GM19025 (cell line): Measurements from ENCODE around the gene SLC6A6.
A peak's percentile ranks its signal among the peaks of the same experiment; 100 is the strongest.

Source experiments
- ATAC-seq: cut with Tn5 transposase; IDR thresholded peaks from one replicate; pipeline ENCODE4 v1.9.1; 2021; ENCODE audit warnings: mild to moderate bottlenecking, low read depth, moderate library complexity; ENCODE audit not compliant: unreplicated experiment

SLC6A6 gene

GRCh38 chr3:14371573-14372474, 30.6 kb upstream of the SLC6A6 start:
- peak; percentile 79 for ATAC-seq

- ATAC-seq: no peak
These were observed 29.8 kb upstream of the SLC6A6 start for GRCh38 chr3:14372587-14372986.

- ATAC-seq: no peak
These were observed 28.5 kb upstream of the SLC6A6 start for GRCh38 chr3:14373753-14374376.

GRCh38 chr3:14374444-14374883, 27.9 kb upstream of the SLC6A6 start:
- no peak for ATAC-seq

GRCh38 chr3:14375192-14375591, 27.2 kb upstream of the SLC6A6 start:
- no peak for ATAC-seq

GRCh38 chr3:14376348-14377043, 25.9 kb upstream of the SLC6A6 start:
- ATAC-seq: no peak

- no peak for ATAC-seq
These were observed 25.2 kb upstream of the SLC6A6 start for GRCh38 chr3:14377044-14377837.

GRCh38 chr3:14377838-14378169, 24.6 kb upstream of the SLC6A6 start:
- peak; percentile 56 for ATAC-seq

GRCh38 chr3:14378415-14378814, 24.0 kb upstream of the SLC6A6 start:
- ATAC-seq: no peak

- no peak for ATAC-seq
These were observed 22.6 kb upstream of the SLC6A6 start for GRCh38 chr3:14379843-14380242.

- ATAC-seq: no peak
These were observed 16.2 kb upstream of the SLC6A6 start for GRCh38 chr3:14386254-14386653.

GRCh38 chr3:14388201-14388600, 14.2 kb upstream of the SLC6A6 start:
- ATAC-seq: no peak

GRCh38 chr3:14389166-14389606, 13.2 kb upstream of the SLC6A6 start:
- no peak for ATAC-seq

GRCh38 chr3:14389716-14390115, 12.7 kb upstream of the SLC6A6 start:
- ATAC-seq: no peak

GRCh38 chr3:14391033-14391432, 11.4 kb upstream of the SLC6A6 start:
- ATAC-seq: no peak

- ATAC-seq: no peak
These were observed 10.2 kb upstream of the SLC6A6 start for GRCh38 chr3:14392231-14392630.

- no peak for ATAC-seq
These were observed 9.5 kb upstream of the SLC6A6 start for GRCh38 chr3:14392803-14393319.

- ATAC-seq: no peak
These were observed 8.8 kb upstream of the SLC6A6 start for GRCh38 chr3:14393440-14394106.

- ATAC-seq: no peak
These were observed 6.2 kb upstream of the SLC6A6 start for GRCh38 chr3:14396031-14396692.
